H9 (cell line): ENCODE data around the gene LRRC73. TPM values are rescaled to one million over a fixed set of nuclear protein-coding genes. Genes with fewer than 3 reads are reported as not detected.
A peak's percentile ranks its signal among the peaks of the same experiment; 100 is the strongest.

Experiments used
- DNase-seq: peaks from one replicate; pipeline ENCODE4 v3.0.0-alpha.2; 2017
- H2AFZ ChIP-seq: one replicate; pipeline ENCODE4 v1.6.1; 2013; ENCODE audit warnings: mild to moderate bottlenecking, low read length, control low read depth, moderate library complexity
- H2AK5ac ChIP-seq: 2 replicates; pipeline ENCODE4 v1.6.1; 2013; ENCODE audit warnings: low read length, control low read depth, mixed read lengths; ENCODE audit not compliant: insufficient read length
- H2BK120ac ChIP-seq: one replicate; pipeline ENCODE4 v1.6.1; 2013; ENCODE audit warnings: low read depth, mild to moderate bottlenecking, low read length, control low read depth, inconsistent platforms; ENCODE audit not compliant: poor library complexity, severe bottlenecking
- H2BK12ac ChIP-seq: 2 replicates; pipeline ENCODE4 v1.6.1; 2013; ENCODE audit warnings: low read length, control low read depth, mixed read lengths, low read depth; ENCODE audit not compliant: insufficient read length
- H2BK15ac ChIP-seq: 2 replicates; pipeline ENCODE4 v1.6.1; 2013; ENCODE audit warnings: low read depth, low read length, control low read depth
- H2BK20ac ChIP-seq: one replicate; pipeline ENCODE4 v1.6.1; 2013; ENCODE audit warnings: low read depth, mild to moderate bottlenecking, low read length, control low read depth, inconsistent platforms; ENCODE audit not compliant: poor library complexity, severe bottlenecking
- H2BK5ac ChIP-seq: 2 replicates; pipeline ENCODE4 v1.6.1; 2013; ENCODE audit warnings: low read length, control low read depth, mixed read lengths; ENCODE audit not compliant: insufficient read length
- H3K14ac ChIP-seq: 2 replicates; pipeline ENCODE4 v1.6.1; 2013; ENCODE audit warnings: low read length, control low read depth; ENCODE audit not compliant: insufficient read depth
- H3K18ac ChIP-seq: 2 replicates; pipeline ENCODE4 v1.6.1; 2013; ENCODE audit warnings: low read depth, mild to moderate bottlenecking, mixed read lengths, low read length, control low read depth; ENCODE audit not compliant: insufficient read length
- H3K23ac ChIP-seq: 2 replicates; pipeline ENCODE4 v1.6.1; 2013; ENCODE audit warnings: low read length, control low read depth, mixed read lengths, low read depth; ENCODE audit not compliant: insufficient read length
- H3K23me2 ChIP-seq: 2 replicates; pipeline ENCODE4 v1.6.1; 2013; ENCODE audit warnings: low read depth, mild to moderate bottlenecking, mixed read lengths, low read length, control low read depth; ENCODE audit not compliant: insufficient read length, poor library complexity, severe bottlenecking
- H3K27ac ChIP-seq: 2 replicates; pipeline ENCODE4 v1.5.1; 2013; ENCODE audit warnings: low read length, control low read depth, mixed read lengths, low read depth; ENCODE audit not compliant: insufficient read length
- H3K27me3 ChIP-seq: 2 replicates; pipeline ENCODE4 v1.6.1; 2013; ENCODE audit warnings: low read length, control low read depth, inconsistent platforms; ENCODE audit not compliant: insufficient read depth
- H3K4ac ChIP-seq: 2 replicates; pipeline ENCODE4 v1.6.1; 2013; ENCODE audit warnings: low read depth, mild to moderate bottlenecking, control low read depth, inconsistent platforms, low read length, moderate library complexity
- H3K4me1 ChIP-seq: 2 replicates; pipeline ENCODE4 v1.6.1; 2013; ENCODE audit warnings: low read length, control low read depth, inconsistent platforms; ENCODE audit not compliant: insufficient read depth
- H3K4me2 ChIP-seq: 2 replicates; pipeline ENCODE4 v1.6.1; 2013; ENCODE audit warnings: low read length, control low read depth, mixed read lengths; ENCODE audit not compliant: insufficient read length, insufficient read depth
- H3K56ac ChIP-seq: 2 replicates; pipeline ENCODE4 v1.6.1; 2013; ENCODE audit warnings: low read depth, mild to moderate bottlenecking, mixed read lengths, low read length, control low read depth; ENCODE audit not compliant: insufficient read length
- H3K79me1 ChIP-seq: 2 replicates; pipeline ENCODE4 v1.6.1; 2013; ENCODE audit warnings: low read depth, mild to moderate bottlenecking, moderate library complexity, low read length, control low read depth, inconsistent platforms; ENCODE audit not compliant: insufficient read depth, poor library complexity, severe bottlenecking
- H3K79me2 ChIP-seq: 2 replicates; pipeline ENCODE4 v1.6.1; 2013; ENCODE audit warnings: low read length, control low read depth, inconsistent platforms; ENCODE audit not compliant: insufficient read depth
- H3K9ac ChIP-seq: 2 replicates; pipeline ENCODE4 v1.6.1; 2013; ENCODE audit warnings: low read length, control low read depth, mixed read lengths; ENCODE audit not compliant: insufficient read length; ENCODE audit errors: extremely low read depth
- H3K9me3 ChIP-seq: one replicate; pipeline ENCODE4 v1.6.1; 2013; ENCODE audit warnings: low read depth, low read length, inconsistent platforms; ENCODE audit not compliant: control insufficient read depth
- H3T11ph ChIP-seq: one replicate; pipeline ENCODE4 v1.6.1; 2013; ENCODE audit warnings: mild to moderate bottlenecking, low read length, control low read depth, inconsistent platforms
- H4K20me1 ChIP-seq: one replicate; pipeline ENCODE4 v1.6.1; 2013; ENCODE audit not compliant: control insufficient read depth, insufficient read length, insufficient read depth
- H4K5ac ChIP-seq: 2 replicates; pipeline ENCODE4 v1.6.1; 2013; ENCODE audit warnings: low read depth, mild to moderate bottlenecking, mixed read lengths, low read length, control low read depth; ENCODE audit not compliant: insufficient read length
- H4K8ac ChIP-seq: replicated peaks from 2 replicates; pipeline ENCODE4 v1.6.1; 2013; ENCODE audit warnings: low read length, control low read depth, mixed read lengths, low read depth; ENCODE audit not compliant: insufficient read length
- H4K91ac ChIP-seq: 2 replicates; pipeline ENCODE4 v1.6.1; 2013; ENCODE audit warnings: low read depth, mild to moderate bottlenecking, moderate library complexity, mixed read lengths, low read length, control low read depth; ENCODE audit not compliant: insufficient read length
- H3K27ac Mint-ChIP-seq, 3 experiments: 2 replicates in 2 of 3; 3 replicates in 1 of 3; pipeline ENCODE4 v1.8.0; 2020 to 2021; ENCODE audit warnings: mixed read lengths in 3 of 3, mild to moderate bottlenecking in 1 of 3, moderate library complexity in 1 of 3
- H3K27me3 Mint-ChIP-seq: 2 replicates; pipeline ENCODE4 v1.8.0; 2021; ENCODE audit warnings: low read depth, mild to moderate bottlenecking, moderate library complexity, mixed read lengths
- H3K36me3 Mint-ChIP-seq, 3 experiments: 2 replicates in 2 of 3; 3 replicates in 1 of 3; pipeline ENCODE4 v1.8.0; 2020 to 2021; ENCODE audit warnings: low read depth in 3 of 3, mixed read lengths in 3 of 3; ENCODE audit not compliant: insufficient read depth in 1 of 3
- H3K4me1 Mint-ChIP-seq, 2 experiments: 2 replicates each; pipeline ENCODE4 v1.8.0; 2020; ENCODE audit warnings: mixed read lengths in 2 of 2
- H3K4me3 Mint-ChIP-seq, 2 experiments: 2 replicates in 1 of 2; 3 replicates in 1 of 2; pipeline ENCODE4 v1.8.0; 2020 to 2021; ENCODE audit warnings: mild to moderate bottlenecking in 2 of 2, mixed read lengths in 2 of 2, moderate library complexity in 1 of 2
- H3K9me3 Mint-ChIP-seq, 2 experiments: 2 replicates in 1 of 2; 3 replicates in 1 of 2; pipeline ENCODE4 v1.8.0; 2020; ENCODE audit warnings: mild to moderate bottlenecking in 2 of 2, mixed read lengths in 2 of 2, moderate library complexity in 1 of 2
- CTCF ChIP-seq: fragments of 200-600 bp; sonication (generic); conservative IDR thresholded peaks from 3 replicates; pipeline ENCODE4 v1.8.0; 2021; ENCODE audit warnings: antibody characterized with exemption, mild to moderate bottlenecking
- WGBS: extraction: QIAGEN DNeasy Blood & Tissue Kit; methylation state at CpG from one replicate; pipeline ENCODE4 v1.1.7; 2013; ENCODE audit warnings: missing lambda C conversion rate, low lambda C conversion rate, mixed read lengths; ENCODE audit not compliant: insufficient read length; ENCODE audit errors: extremely low coverage; 5-methylcytosine and 5-hydroxymethylcytosine counted together
- total RNA-seq: library from RNA; stranded (reverse); gene quantifications from 2 replicates; pipeline ENCODE4 v1.2.1, GENCODE V29; 2021

The LRRC73 gene
- total RNA-seq, 1 experiment from 2014 or later, result 0.55 TPM

- Histone ChIP-seq H2AK5ac (no peak overlapping the region), H3K4me2 (no peak overlapping the region), H3K23me2 (no peaks in the 10 kb centered on the region), H3K9ac (no peak overlapping the region), H3K56ac (no peak overlapping the region), H2BK120ac (no peak overlapping the region), H3K23ac (no peak overlapping the region), H3K14ac (no peak overlapping the region; the same call in 1 of the 2 replicates), H3T11ph (no peak overlapping the region), H3K27me3 (no peaks in the 10 kb centered on the region), H2BK5ac (no peak overlapping the region), H3K27ac (no peak overlapping the region), H3K9me3 (no peaks in the 10 kb centered on the region), H2BK12ac (no peak overlapping the region), H3K4ac (no peak overlapping the region), H4K20me1 (no peaks in the 10 kb centered on the region), H3K79me2 (peaks cover 5% of the 10 kb centered on the region; the same call in 1 of the 2 replicates), H4K5ac (no peak overlapping the region), H3K79me1 (peaks cover 16% of the 10 kb centered on the region), H2BK20ac (no peak overlapping the region), H3K18ac (no peak overlapping the region), H4K8ac (no peak overlapping the region), H2AFZ (no peak overlapping the region), H3K4me1 (peaks cover 3% of the 10 kb centered on the region; the same call in 1 of the 2 replicates), H4K91ac (no peak overlapping the region), H2BK15ac (no peak overlapping the region)
- DNase-seq, result no peak
- Mint-ChIP-seq H3K4me1 (peaks cover 18 to 23% of the 10 kb centered on the region in 2 experiments), H3K27me3 (no peaks in the 10 kb centered on the region), H3K27ac (peak overlapping the region; percentile 7 to 83 (median 78); a peak in 5 of 7 replicates), H3K36me3 (peaks cover 0 to 4% (median 0%) of the 10 kb centered on the region in 3 experiments; a peak in 3 of 7 replicates), H3K9me3 (no peaks in the 10 kb centered on the region), H3K4me3 (peak overlapping the region in 1 of 2 experiments; percentile 48; a peak in 1 of 5 replicates)
- no peak for TF ChIP-seq CTCF
- WGBS, result no CpG with 5 or more reads among the region's 12 CpGs
These were observed 20.7 kb downstream of the LRRC73 start for GRCh38 chr6:43489277-43490072.
